ENCODE results near the gene HNRNPM.

HNRNPM gene, protein sequence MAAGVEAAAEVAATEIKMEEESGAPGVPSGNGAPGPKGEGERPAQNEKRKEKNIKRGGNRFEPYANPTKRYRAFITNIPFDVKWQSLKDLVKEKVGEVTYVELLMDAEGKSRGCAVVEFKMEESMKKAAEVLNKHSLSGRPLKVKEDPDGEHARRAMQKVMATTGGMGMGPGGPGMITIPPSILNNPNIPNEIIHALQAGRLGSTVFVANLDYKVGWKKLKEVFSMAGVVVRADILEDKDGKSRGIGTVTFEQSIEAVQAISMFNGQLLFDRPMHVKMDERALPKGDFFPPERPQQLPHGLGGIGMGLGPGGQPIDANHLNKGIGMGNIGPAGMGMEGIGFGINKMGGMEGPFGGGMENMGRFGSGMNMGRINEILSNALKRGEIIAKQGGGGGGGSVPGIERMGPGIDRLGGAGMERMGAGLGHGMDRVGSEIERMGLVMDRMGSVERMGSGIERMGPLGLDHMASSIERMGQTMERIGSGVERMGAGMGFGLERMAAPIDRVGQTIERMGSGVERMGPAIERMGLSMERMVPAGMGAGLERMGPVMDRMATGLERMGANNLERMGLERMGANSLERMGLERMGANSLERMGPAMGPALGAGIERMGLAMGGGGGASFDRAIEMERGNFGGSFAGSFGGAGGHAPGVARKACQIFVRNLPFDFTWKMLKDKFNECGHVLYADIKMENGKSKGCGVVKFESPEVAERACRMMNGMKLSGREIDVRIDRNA

DNA sequence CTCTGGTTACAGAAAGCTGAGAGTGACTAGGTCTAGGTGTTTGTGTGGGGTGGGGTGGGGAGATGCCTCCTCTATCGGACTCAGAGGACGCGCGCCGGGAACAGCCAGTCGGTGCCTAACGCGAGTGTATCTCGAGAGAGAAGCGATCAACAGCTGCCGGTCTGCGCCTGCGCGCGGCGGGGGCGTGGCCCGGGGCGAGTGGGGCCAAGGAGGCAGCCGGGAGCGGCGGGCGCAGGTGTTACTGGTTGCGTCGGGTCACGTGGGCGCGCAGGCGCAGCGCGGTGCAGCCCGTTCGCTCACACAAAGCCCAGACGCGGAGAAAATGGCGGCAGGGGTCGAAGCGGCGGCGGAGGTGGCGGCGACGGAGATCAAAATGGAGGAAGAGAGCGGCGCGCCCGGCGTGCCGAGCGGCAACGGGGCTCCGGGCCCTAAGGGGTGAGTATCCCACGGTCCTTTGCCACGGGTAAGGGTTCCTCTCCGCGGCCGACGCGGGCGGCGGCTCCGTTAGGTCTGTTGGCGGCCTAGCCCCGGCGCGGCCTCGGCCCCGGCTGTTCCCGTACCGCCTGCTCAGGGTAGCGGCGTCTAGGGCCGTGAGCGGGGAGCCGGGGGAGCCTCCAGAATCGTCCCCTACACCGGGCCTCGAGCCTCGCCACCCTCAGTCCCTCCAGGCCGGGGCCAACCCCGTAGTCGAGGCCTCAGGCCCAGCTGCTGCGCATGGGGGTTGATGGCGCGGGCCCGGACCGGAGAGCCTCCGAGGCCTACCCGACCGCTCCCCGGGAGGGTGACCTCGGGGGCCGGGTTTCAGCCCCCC is at the start of gene HNRNPM:
TSS of gene HNRNPM (plus strand) at position 299 of the 811 bp plus-strand sequence. CDS start at position 323, 24 bp downstream.
- TF ChIP-seq, protein P1, sequence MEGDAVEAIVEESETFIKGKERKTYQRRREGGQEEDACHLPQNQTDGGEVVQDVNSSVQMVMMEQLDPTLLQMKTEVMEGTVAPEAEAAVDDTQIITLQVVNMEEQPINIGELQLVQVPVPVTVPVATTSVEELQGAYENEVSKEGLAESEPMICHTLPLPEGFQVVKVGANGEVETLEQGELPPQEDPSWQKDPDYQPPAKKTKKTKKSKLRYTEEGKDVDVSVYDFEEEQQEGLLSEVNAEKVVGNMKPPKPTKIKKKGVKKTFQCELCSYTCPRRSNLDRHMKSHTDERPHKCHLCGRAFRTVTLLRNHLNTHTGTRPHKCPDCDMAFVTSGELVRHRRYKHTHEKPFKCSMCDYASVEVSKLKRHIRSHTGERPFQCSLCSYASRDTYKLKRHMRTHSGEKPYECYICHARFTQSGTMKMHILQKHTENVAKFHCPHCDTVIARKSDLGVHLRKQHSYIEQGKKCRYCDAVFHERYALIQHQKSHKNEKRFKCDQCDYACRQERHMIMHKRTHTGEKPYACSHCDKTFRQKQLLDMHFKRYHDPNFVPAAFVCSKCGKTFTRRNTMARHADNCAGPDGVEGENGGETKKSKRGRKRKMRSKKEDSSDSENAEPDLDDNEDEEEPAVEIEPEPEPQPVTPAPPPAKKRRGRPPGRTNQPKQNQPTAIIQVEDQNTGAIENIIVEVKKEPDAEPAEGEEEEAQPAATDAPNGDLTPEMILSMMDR (IDR thresholded peaks at IDR 0.05; ENCODE audit: low read length), result no peak
- TF ChIP-seq EZH2 (optimal IDR thresholded peaks at IDR 0.05; ENCODE audit: low read depth, low read length), result no peak
- TF ChIP-seq EZH2phosphoT487 (IDR thresholded peaks at IDR 0.05; ENCODE audit: low read length), result no peak
- H4K20me1 ChIP-seq (ENCODE audit: insufficient read depth, low read length), result peaks cover 40% of the 10 kb centered on the region
- peaks cover 51% of the 10 kb centered on the region for H3K79me2 ChIP-seq (ENCODE audit: low read length)

DNA sequence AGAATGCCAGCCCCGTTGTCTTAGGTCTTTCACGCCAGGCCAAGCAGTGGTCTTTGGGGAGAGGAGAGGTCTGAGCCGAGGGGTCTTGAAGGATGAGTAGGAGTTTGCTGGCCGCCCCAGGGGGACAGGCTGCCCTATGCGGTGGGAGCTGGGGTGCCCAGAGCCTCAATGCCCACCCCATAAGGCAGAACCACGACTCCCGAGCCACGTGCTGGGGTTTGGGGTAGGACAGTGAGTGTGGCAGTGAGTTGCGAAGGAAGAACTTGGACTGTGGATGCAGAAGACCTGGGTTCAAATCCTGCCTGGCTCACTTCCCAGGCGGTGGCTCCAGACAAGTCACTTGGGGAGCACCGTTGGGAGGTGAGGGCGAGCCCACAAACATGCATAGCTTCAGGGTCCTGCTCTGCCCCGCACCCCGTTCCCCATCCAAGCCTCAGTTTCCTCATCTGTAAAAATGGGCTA is 49.1 kb upstream of the HNRNPM start:
- TF ChIP-seq, protein P1 (IDR thresholded peaks at IDR 0.05; ENCODE audit: low read length), result no peak
- TF ChIP-seq EZH2phosphoT487 (IDR thresholded peaks at IDR 0.05; ENCODE audit: low read length), result no peak
- no peak for TF ChIP-seq EZH2 (optimal IDR thresholded peaks at IDR 0.05; ENCODE audit: low read depth, low read length)
- H4K20me1 ChIP-seq (ENCODE audit: insufficient read depth, low read length), result peaks cover 19% of the 10 kb centered on the region; the same call in 1 of the 2 replicates
- no peak overlapping the region for H3K27ac ChIP-seq (ENCODE audit: low read length)
- H3K36me3 ChIP-seq (replicated peaks; ENCODE audit: insufficient read depth, low read length), result no peaks in the 10 kb centered on the region
- no peak overlapping the region for H3K9ac ChIP-seq (ENCODE audit: low read length)
- peaks cover 89% of the 10 kb centered on the region for H3K79me2 ChIP-seq (ENCODE audit: low read length)
- no peak for DNase-seq
- no peaks in the 10 kb centered on the region for H3K27me3 ChIP-seq (replicated peaks; ENCODE audit: insufficient read depth, low read length)
- H3K4me3 ChIP-seq (ENCODE audit: low read length), result no peak overlapping the region
- H3K4me1 ChIP-seq (ENCODE audit: low read length), result peaks cover 13% of the 10 kb centered on the region
- H3F3A ChIP-seq (ENCODE audit: insufficient read depth, low read length), result no peaks in the 10 kb centered on the region; the same call in 1 of the 2 replicates
- H2AFZ ChIP-seq (ENCODE audit: low read length), result no peak overlapping the region
- no peaks in the 10 kb centered on the region for H3K9me3 ChIP-seq (replicated peaks; ENCODE audit: insufficient read depth, low read length)
- H3K9me2 ChIP-seq (replicated peaks; ENCODE audit: insufficient read depth, low read length), result no peaks in the 10 kb centered on the region
- no peak overlapping the region for H3K4me2 ChIP-seq (ENCODE audit: low read depth, low read length)

More for the DNA sequence above, at the start of gene HNRNPM:
- peak within 1 kb of the TSS; percentile 97 for H3K4me3 ChIP-seq (ENCODE audit: low read length)
- H3K27ac ChIP-seq (ENCODE audit: low read length), result peak within 1 kb of the TSS; percentile 50; the same call in 1 of the 2 replicates
- DNase-seq, result peak; percentile 100
- no peaks in the 10 kb centered on the region for H3K9me3 ChIP-seq (replicated peaks; ENCODE audit: insufficient read depth, low read length)
- H2AFZ ChIP-seq (ENCODE audit: low read length), result peak within 1 kb of the TSS; percentile 95
- H3K9me2 ChIP-seq (replicated peaks; ENCODE audit: insufficient read depth, low read length), result no peaks in the 10 kb centered on the region
- peaks cover 17% of the 10 kb centered on the region for H3K36me3 ChIP-seq (replicated peaks; ENCODE audit: insufficient read depth, low read length)
- no peaks in the 10 kb centered on the region for H3K27me3 ChIP-seq (replicated peaks; ENCODE audit: insufficient read depth, low read length)
- peaks cover 15% of the 10 kb centered on the region for H3K4me1 ChIP-seq (ENCODE audit: low read length)
- H3K9ac ChIP-seq (ENCODE audit: low read length), result peak within 1 kb of the TSS; percentile 97
- peak within 1 kb of the TSS; percentile 73 for H3K4me2 ChIP-seq (ENCODE audit: low read depth, low read length)
- H3F3A ChIP-seq (ENCODE audit: insufficient read depth, low read length), result peaks cover 9% of the 10 kb centered on the region

DNA sequence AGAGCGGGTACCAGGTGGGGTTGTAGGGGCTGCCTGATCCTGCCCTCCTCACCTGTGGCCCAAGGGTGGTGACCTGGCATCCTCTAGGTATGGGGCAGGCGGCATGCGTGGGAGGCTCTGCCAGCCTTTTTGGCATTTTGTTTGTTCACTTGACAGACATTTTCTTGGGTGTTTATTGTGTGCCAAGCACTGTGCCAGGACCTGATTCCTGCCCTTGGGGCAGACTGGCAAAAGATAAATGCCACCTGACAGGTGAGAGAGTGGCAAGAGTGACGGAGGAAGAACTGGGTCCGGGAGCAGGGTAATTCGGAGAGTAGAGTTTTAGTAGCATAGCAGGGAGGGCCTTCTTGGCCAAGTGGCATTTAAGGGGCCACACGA is 48.6 kb upstream of the HNRNPM start:
- no peaks in the 10 kb centered on the region; the same call in 1 of the 2 replicates for H3F3A ChIP-seq (ENCODE audit: insufficient read depth, low read length)
- no peaks in the 10 kb centered on the region for H3K9me2 ChIP-seq (replicated peaks; ENCODE audit: insufficient read depth, low read length)
- H3K9ac ChIP-seq (ENCODE audit: low read length), result no peak overlapping the region
- TF ChIP-seq EZH2phosphoT487 (IDR thresholded peaks at IDR 0.05; ENCODE audit: low read length) (no peak), EZH2 (optimal IDR thresholded peaks at IDR 0.05; ENCODE audit: low read depth, low read length) (no peak)
- H3K27ac ChIP-seq (ENCODE audit: low read length), result no peak overlapping the region
- peaks cover 85% of the 10 kb centered on the region for H3K79me2 ChIP-seq (ENCODE audit: low read length)
- no peak overlapping the region for H3K4me2 ChIP-seq (ENCODE audit: low read depth, low read length)
- peaks cover 9% of the 10 kb centered on the region for H3K4me1 ChIP-seq (ENCODE audit: low read length)
- no peak for DNase-seq
- H3K4me3 ChIP-seq (ENCODE audit: low read length), result no peak overlapping the region
- H3K36me3 ChIP-seq (replicated peaks; ENCODE audit: insufficient read depth, low read length), result no peaks in the 10 kb centered on the region
- H4K20me1 ChIP-seq (ENCODE audit: insufficient read depth, low read length), result peaks cover 16% of the 10 kb centered on the region; the same call in 1 of the 2 replicates
- H2AFZ ChIP-seq (ENCODE audit: low read length), result no peak overlapping the region
- H3K9me3 ChIP-seq (replicated peaks; ENCODE audit: insufficient read depth, low read length), result no peaks in the 10 kb centered on the region
- H3K27me3 ChIP-seq (replicated peaks; ENCODE audit: insufficient read depth, low read length), result no peaks in the 10 kb centered on the region
